OCI-LY3 (cell line): ENCODE data around the gene ARHGAP10.

Experiments used
- CTCF ChIP-seq: fragments of 200-600, 300-600 bp; sonication (generic); IDR thresholded peaks from 2 replicates; pipeline ENCODE4 v1.5.1; 2014; ENCODE audit warnings: antibody characterized with exemption, low read length, low read depth
- EZH2phosphoT487 ChIP-seq: fragments of 200-600 bp; shearing (Covaris generic); IDR thresholded peaks from 2 replicates; pipeline ENCODE4 v1.6.1; 2018; ENCODE audit warnings: antibody characterized with exemption, mixed run types, low read depth

GRCh38 chr4:147794314-147794680 is 62.4 kb downstream of the ARHGAP10 start:
- TF ChIP-seq CTCF (no peak), EZH2phosphoT487 (no peak)
